Small intestine (tissue), 7 donors: ENCODE data around the gene ZNF789. TPM values are rescaled to one million over a fixed set of nuclear protein-coding genes. Genes with fewer than 3 reads are reported as not detected.

Experiments
- DNase-seq, 2 donors: peaks; one replicate each; pipeline versions ENCODE4 v3.0.0 to v3.0.0-alpha.2; 2013
- FAIRE-seq: peaks from 2 replicates; lab custom pipeline; 2012; peaks lifted over from hg19 to GRCh38; lab: Jason Lieb, UNC
- H3K27ac ChIP-seq, 3 donors: one replicate each; pipeline ENCODE4 v1.5.1; 2013; ENCODE audit warnings: low read length in 2 of 3, mild to moderate bottlenecking in 2 of 3, control low read depth in 1 of 3, inconsistent platforms in 1 of 3, low read depth in 1 of 3, moderate library complexity in 1 of 3
- H3K27me3 ChIP-seq, 3 donors: one replicate each; pipeline ENCODE4 v1.6.1; 2013; ENCODE audit warnings: low read length in 3 of 3, inconsistent platforms in 1 of 3; ENCODE audit not compliant: control insufficient read depth in 3 of 3, insufficient read depth in 3 of 3
- H3K36me3 ChIP-seq, 3 donors: one replicate each; pipeline ENCODE4 v1.6.1; 2013; ENCODE audit warnings: low read length in 3 of 3, inconsistent platforms in 1 of 3, low read depth in 1 of 3, mild to moderate bottlenecking in 1 of 3, moderate library complexity in 1 of 3; ENCODE audit not compliant: control insufficient read depth in 3 of 3, insufficient read depth in 2 of 3
- H3K4me1 ChIP-seq, 3 donors: one replicate each; pipeline ENCODE4 v1.6.1; 2013; ENCODE audit warnings: low read length in 2 of 3, inconsistent platforms in 1 of 3, low read depth in 1 of 3, mild to moderate bottlenecking in 1 of 3, moderate library complexity in 1 of 3; ENCODE audit not compliant: control insufficient read depth in 3 of 3, insufficient read depth in 2 of 3
- H3K4me3 ChIP-seq, 3 donors: one replicate each; pipeline ENCODE4 v1.5.1; 2013; ENCODE audit warnings: low read length in 3 of 3, control low read depth in 1 of 3, inconsistent platforms in 1 of 3, low read depth in 1 of 3, mild to moderate bottlenecking in 1 of 3, moderate library complexity in 1 of 3
- H3K9me3 ChIP-seq, 2 donors: one replicate each; pipeline ENCODE4 v1.6.1; 2013; ENCODE audit warnings: low read depth in 1 of 2, low read length in 1 of 2; ENCODE audit not compliant: control insufficient read depth in 2 of 2, insufficient read depth in 1 of 2
- WGBS, 3 donors: extraction: QIAGEN DNeasy Blood & Tissue Kit; methylation state at CpG; one replicate each; pipeline ENCODE4 v1.1.7; 2013; 5-methylcytosine and 5-hydroxymethylcytosine counted together
- polyA plus RNA-seq, 4 donors: library from polyadenylated mRNA; stranded (reverse) in 3 of 4; unstranded in 1 of 4; fragments of 200-250 nt in 3 of 4; fragments of 120-200 nt in 1 of 4; gene quantifications; one replicate each; pipeline versions ENCODE4 v1.2.1 to v1.2.3, GENCODE V29; 2013
- donor health status: healthy with polysubstance abuse.
- donor health status: control.
- donor health status: control.
- donor health status: Bipolar disorder and iron deficiency.
- donor health status: healthy.

Gene ZNF789
- polyA plus RNA-seq, 4 donors = 9.7 to 48.1 (median 18.6) TPM

DNA sequence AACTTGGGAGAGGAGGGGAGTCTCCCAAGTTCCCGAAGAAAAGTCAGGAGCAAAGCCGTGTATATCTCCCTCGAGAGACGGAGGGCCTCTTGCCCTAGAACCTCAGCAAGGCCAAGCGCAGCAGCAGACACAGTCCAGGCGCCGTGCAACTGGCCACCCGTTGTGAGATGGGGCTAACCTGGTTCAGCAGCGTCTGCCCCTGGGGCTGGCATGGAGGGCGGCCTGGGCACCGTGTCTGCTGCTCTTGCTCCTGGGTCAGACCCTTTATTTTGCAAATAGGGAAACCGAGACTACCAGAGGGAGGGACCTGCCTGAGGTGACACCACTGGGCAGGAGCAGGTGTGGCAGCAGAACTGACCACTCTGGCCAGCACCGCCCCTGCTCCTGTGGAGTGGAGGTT, 20.1 kb upstream of the ZNF789 start:
- no peak overlapping the region for H3K4me3 ChIP-seq
- no peaks in the 10 kb centered on the region for H3K27me3 ChIP-seq
- H3K4me1 ChIP-seq = no peaks in the 10 kb centered on the region
- no peaks in the 10 kb centered on the region for H3K9me3 ChIP-seq
- FAIRE-seq (no peak), DNase-seq (no peak)
- H3K27ac ChIP-seq = no peak overlapping the region
- 92 to 95% (median 92%) methylated on average over 13 of the region's 13 CpGs for WGBS, 3 donors
- peaks cover 21 to 99% (median 32%) of the 10 kb centered on the region in 3 donors for H3K36me3 ChIP-seq

DNA sequence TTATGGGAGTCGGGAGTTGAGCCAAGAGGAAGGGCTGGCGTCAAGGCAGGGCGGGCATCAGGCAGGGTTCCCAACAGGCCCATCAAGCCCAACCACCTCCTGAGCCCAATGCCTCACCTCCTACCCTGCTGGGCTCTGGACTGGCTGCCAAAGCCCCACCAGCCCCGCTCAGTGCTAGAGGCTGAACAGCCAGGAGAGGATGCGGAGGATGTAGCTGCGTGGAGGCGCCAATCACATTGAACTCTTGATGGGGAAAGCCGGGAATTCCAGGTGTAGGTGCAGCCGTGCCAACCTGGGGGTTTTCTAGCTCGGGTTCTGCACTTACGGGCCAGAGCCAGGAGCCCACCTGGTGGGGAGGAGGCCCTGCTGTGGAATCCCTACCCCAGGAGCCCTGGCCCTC, 19.6 kb upstream of the ZNF789 start:
- peaks cover 22 to 99% (median 32%) of the 10 kb centered on the region in 3 donors for H3K36me3 ChIP-seq
- FAIRE-seq = no peak

DNA sequence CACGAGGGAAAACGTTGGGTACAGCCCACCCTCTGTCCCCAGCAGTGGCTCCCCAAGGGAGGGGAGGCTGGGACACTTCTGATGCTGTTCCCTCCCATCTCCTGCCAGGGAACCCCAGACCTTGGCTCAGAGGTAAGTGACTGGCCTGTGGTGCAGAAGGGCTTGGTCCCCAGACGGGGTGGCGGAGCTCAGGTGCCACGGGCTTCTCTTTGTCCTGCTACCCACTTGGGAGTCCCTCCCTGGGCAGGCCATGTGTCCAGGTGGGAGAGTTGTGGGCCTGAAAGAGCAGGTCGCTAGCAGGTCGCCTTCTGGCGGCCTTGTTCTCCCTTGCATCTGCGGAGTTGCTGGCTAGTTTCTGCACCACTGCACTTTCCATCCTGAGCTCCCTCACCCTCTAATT, 16.8 kb upstream of the ZNF789 start:
- no peaks in the 10 kb centered on the region for H3K4me1 ChIP-seq
- H3K4me3 ChIP-seq = no peak overlapping the region
- DNase-seq = no peak
- no peaks in the 10 kb centered on the region for H3K27me3 ChIP-seq
- 68 to 84% (median 78%) methylated on average over 9 of the region's 9 CpGs for WGBS, 3 donors
- H3K27ac ChIP-seq = no peak overlapping the region
- H3K36me3 ChIP-seq = peaks cover 17 to 94% (median 26%) of the 10 kb centered on the region in 3 donors
- no peak for FAIRE-seq
- H3K9me3 ChIP-seq = no peaks in the 10 kb centered on the region

More for the DNA sequence above, 19.6 kb upstream of the ZNF789 start:
- Histone ChIP-seq H3K9me3 (no peaks in the 10 kb centered on the region), H3K27ac (no peak overlapping the region), H3K4me1 (no peaks in the 10 kb centered on the region), H3K4me3 (no peak overlapping the region), H3K27me3 (no peaks in the 10 kb centered on the region)
- 88 to 92% (median 92%) methylated on average over 11 of the region's 11 CpGs for WGBS, 3 donors
- DNase-seq = no peak

DNA sequence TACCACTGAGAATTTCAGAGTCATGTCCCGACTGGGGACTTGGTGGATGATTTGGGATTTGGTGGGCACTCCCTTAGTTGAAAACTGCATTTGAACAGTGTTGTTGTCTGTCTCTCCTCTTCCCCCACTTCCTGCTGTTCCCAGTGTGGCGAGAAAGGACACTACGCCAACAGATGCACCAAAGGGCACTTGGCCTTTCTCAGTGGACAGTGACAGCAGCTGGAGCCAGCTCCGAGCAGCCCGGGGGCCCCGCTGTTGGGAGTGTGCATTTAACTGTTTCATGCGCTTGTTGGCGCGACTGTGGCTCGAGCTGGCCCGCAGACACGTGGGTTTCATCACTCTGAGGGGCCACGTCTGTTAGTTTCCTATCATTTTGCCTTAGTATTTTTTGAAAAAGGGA, 16.4 kb upstream of the ZNF789 start:
- Histone ChIP-seq H3K4me1 (no peaks in the 10 kb centered on the region), H3K9me3 (no peaks in the 10 kb centered on the region), H3K36me3 (peaks cover 17 to 94% (median 26%) of the 10 kb centered on the region in 3 donors), H3K27me3 (no peaks in the 10 kb centered on the region), H3K4me3 (no peak overlapping the region), H3K27ac (no peak overlapping the region)
- WGBS, 3 donors = 71 to 84% (median 74%) methylated on average over 13 of the region's 13 CpGs
- DNase-seq (no peak), FAIRE-seq (no peak)

DNA sequence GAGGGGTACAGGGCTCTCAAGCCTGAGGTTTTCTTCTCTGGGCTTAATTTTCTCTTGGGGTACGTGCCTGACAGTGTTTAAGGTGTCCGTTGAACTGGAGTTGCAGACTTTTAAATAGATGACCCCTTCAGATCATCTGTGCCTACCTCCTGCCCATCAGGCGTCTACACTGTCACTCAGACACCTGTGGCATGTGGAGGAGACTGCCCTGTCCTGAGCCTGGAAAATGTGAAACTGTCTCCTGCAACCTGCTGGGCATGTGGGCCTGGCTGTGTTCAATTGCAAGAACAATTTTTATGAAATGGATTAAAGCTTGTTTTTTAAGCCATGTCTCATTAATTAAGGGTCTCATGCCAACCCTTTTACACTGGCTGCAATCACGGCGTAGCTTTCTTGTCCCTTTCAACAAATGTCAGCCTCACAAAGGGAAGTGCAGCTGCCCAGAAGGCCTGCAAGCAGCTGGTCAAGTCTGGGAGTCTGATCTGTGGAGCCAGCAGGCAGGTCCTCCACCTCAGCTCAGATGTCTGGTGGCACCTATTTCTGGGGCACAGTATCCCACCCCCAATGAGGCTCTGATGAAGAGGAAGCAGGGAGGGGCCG, 15.5 kb upstream of the ZNF789 start:
- no peaks in the 10 kb centered on the region for H3K4me1 ChIP-seq
- DNase-seq = no peak
- WGBS, 3 donors = 77 to 81% (median 79%) methylated on average over 6 of the region's 6 CpGs
- no peak overlapping the region for H3K4me3 ChIP-seq
- H3K36me3 ChIP-seq = peaks cover 15 to 89% (median 26%) of the 10 kb centered on the region in 3 donors
- no peaks in the 10 kb centered on the region for H3K27me3 ChIP-seq
- no peaks in the 10 kb centered on the region for H3K9me3 ChIP-seq
- H3K27ac ChIP-seq = no peak overlapping the region
- no peak for FAIRE-seq

DNA sequence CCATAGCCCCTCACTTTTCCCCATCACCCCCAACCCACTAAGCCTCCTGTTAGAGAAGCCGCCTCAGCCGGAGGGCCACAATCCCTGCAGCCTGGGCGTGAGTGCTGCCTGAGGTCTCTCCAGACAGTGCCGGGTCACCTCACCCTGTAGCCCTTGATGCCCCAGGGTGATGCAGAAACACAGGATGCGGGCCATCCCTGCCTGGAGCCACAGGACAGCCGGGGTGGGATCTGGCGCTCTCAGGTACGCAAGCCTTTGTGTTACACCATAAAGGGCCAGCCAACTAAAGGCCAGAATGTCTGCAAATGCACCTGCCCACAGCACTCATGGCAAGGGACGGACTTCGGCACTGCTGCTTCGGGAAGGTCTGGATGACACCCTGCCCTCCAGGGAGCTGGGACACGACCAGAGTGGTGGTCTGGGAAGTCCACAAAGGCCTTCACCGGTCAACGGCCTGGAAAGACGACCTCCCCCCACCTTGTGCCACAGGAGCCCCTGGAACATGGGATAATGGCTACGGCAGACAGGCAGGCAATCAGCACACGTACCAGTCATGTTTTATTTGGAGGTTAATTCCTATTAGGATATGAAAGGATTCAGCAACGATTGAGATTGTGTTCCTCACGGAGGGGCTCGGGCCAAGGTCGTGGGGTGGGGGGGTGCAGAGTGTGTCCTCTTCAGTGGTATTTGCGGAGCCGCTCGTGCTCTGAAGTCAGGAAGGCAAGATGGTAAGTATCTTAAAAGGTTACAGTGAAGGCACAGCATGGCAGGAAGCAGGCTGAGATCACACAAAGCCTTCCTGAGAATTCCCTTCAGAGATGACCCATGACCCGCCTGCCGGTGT, 14.8 kb upstream of the ZNF789 start:
- WGBS, 3 donors = 83 to 88% (median 85%) methylated on average over 26 of the region's 26 CpGs
- Histone ChIP-seq H3K4me3 (no peak overlapping the region), H3K4me1 (no peaks in the 10 kb centered on the region), H3K9me3 (no peaks in the 10 kb centered on the region), H3K36me3 (peaks cover 18 to 86% (median 29%) of the 10 kb centered on the region in 3 donors), H3K27me3 (no peaks in the 10 kb centered on the region), H3K27ac (no peak overlapping the region)
- DNase-seq (no peak), FAIRE-seq (no peak)

DNA sequence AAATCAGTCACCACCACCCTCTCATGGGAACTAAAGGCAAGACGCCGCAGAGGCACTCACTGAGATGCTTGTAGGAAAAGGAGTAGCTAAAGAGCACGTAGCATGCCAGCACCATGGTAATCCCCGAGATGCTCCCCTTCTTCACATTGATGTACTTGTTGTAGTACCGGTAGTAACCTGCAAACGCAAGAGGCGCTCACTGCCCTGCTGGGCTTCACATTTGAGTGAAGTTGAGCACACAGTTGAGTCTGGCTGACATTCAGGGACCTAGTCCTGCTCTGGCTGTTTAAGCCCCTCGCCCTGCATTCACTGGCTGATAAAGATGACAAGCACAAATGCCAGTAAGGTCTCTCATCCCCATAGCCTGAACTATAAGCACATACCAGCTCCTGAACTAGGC, 13.6 kb upstream of the ZNF789 start:
- Histone ChIP-seq H3K4me3 (no peak overlapping the region), H3K27ac (no peak overlapping the region), H3K9me3 (no peaks in the 10 kb centered on the region), H3K36me3 (peaks cover 16 to 83% (median 30%) of the 10 kb centered on the region in 3 donors), H3K27me3 (no peaks in the 10 kb centered on the region), H3K4me1 (peaks cover 0 to 5% (median 0%) of the 10 kb centered on the region in 3 donors)
- FAIRE-seq (no peak), DNase-seq (peak in 1 of 2 donors; percentile 19)
- WGBS, 3 donors = 93 to 99% (median 94%) methylated on average over 8 of the region's 8 CpGs

DNA sequence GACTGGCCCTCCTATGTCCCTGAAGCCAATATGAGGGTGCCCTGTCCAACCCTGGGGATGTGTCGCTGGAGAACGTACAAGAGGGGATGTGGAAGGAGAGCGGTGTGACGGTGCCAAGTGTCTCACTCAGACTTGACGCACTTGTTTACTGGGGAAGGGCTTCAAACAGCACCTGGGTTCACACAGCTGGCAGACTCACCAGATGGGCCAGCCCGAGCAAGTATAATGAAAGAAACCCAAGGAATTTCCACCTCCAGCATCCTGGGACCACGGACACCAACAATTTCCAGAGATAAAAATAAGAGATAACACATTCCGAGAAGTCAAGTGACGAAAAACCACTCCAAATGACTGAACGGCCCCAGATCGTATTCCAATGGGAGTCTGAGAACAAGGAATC, 12.0 kb upstream of the ZNF789 start:
- Histone ChIP-seq H3K27me3 (no peaks in the 10 kb centered on the region), H3K4me3 (no peak overlapping the region), H3K27ac (no peak overlapping the region), H3K9me3 (no peaks in the 10 kb centered on the region), H3K36me3 (peaks cover 16 to 76% (median 25%) of the 10 kb centered on the region in 3 donors), H3K4me1 (peaks cover 0 to 10% (median 5%) of the 10 kb centered on the region in 3 donors)
- no peak for DNase-seq
- FAIRE-seq = no peak
- 84 to 89% (median 85%) methylated on average over 11 of the region's 11 CpGs for WGBS, 3 donors
